Astrocyte (in vitro differentiated cells and primary cell): Measurements from ENCODE around the gene INPP5A. TPM values are rescaled to one million over a fixed set of nuclear protein-coding genes. Genes with fewer than 3 reads are reported as not detected.

Experiments used
- DNase-seq: peaks from one replicate; pipeline ENCODE4 v3.0.0-alpha.2; 2010; ENCODE audit warnings: low read depth
- FAIRE-seq: peaks from 2 replicates; lab custom pipeline; 2011; peaks lifted over from hg19 to GRCh38; lab: Jason Lieb, UNC
- H2AFZ ChIP-seq: 2 replicates; pipeline ENCODE4 v1.6.0; 2012; ENCODE audit warnings: low read depth, low read length, inconsistent platforms
- H3K27ac ChIP-seq: 2 replicates; pipeline ENCODE4 v1.5.1; 2011; ENCODE audit warnings: low read depth, low read length, inconsistent platforms
- H3K27me3 ChIP-seq: 2 replicates; pipeline ENCODE4 v1.6.0; 2011; ENCODE audit warnings: low read length, inconsistent platforms; ENCODE audit not compliant: insufficient read depth
- H3K36me3 ChIP-seq: 2 replicates; pipeline ENCODE4 v1.5.1; 2011; ENCODE audit warnings: low read length, inconsistent platforms; ENCODE audit not compliant: insufficient read depth
- H3K4me1 ChIP-seq: 2 replicates; pipeline ENCODE4 v1.5.1; 2011; ENCODE audit warnings: low read length, inconsistent platforms; ENCODE audit not compliant: insufficient read depth
- H3K4me2 ChIP-seq: 2 replicates; pipeline ENCODE4 v1.6.0; 2012; ENCODE audit warnings: low read length, inconsistent platforms
- H3K4me3 ChIP-seq: 2 replicates; pipeline ENCODE4 v1.5.1; 2011; ENCODE audit warnings: low read depth, mild to moderate bottlenecking, low read length, inconsistent platforms; ENCODE audit not compliant: insufficient read depth
- H3K79me2 ChIP-seq: 2 replicates; pipeline ENCODE4 v1.6.0; 2012; ENCODE audit warnings: mild to moderate bottlenecking, low read length, inconsistent platforms; ENCODE audit not compliant: insufficient read depth
- H3K9ac ChIP-seq: 2 replicates; pipeline ENCODE4 v1.6.0; 2012; ENCODE audit warnings: mild to moderate bottlenecking, low read length, inconsistent platforms
- H3K9me3 ChIP-seq: 2 replicates; pipeline ENCODE4 v1.5.1; 2012; ENCODE audit warnings: low read depth, mild to moderate bottlenecking, low read length, inconsistent platforms; ENCODE audit not compliant: insufficient read depth
- H4K20me1 ChIP-seq: 2 replicates; pipeline ENCODE4 v1.6.0; 2012; ENCODE audit warnings: low read length, inconsistent platforms; ENCODE audit not compliant: insufficient read depth
- H3K27ac Mint-ChIP-seq: one replicate; pipeline ENCODE4 v1.8.0; 2021; ENCODE audit warnings: mild to moderate bottlenecking, mixed read lengths; ENCODE audit not compliant: unreplicated experiment
- H3K27me3 Mint-ChIP-seq: one replicate; pipeline ENCODE4 v1.8.0; 2021; ENCODE audit warnings: low read depth, mixed read lengths; ENCODE audit not compliant: unreplicated experiment
- H3K36me3 Mint-ChIP-seq: one replicate; pipeline ENCODE4 v1.8.0; 2021; ENCODE audit warnings: low read depth, mixed read lengths; ENCODE audit not compliant: unreplicated experiment
- H3K4me1 Mint-ChIP-seq: one replicate; pipeline ENCODE4 v1.8.0; 2021; ENCODE audit warnings: low read depth, mixed read lengths; ENCODE audit not compliant: unreplicated experiment
- H3K4me3 Mint-ChIP-seq: one replicate; pipeline ENCODE4 v1.8.0; 2021; ENCODE audit warnings: mild to moderate bottlenecking, moderate library complexity, mixed read lengths; ENCODE audit not compliant: unreplicated experiment
- H3K9me3 Mint-ChIP-seq: one replicate; pipeline ENCODE4 v1.8.0; 2021; ENCODE audit warnings: mild to moderate bottlenecking, mixed read lengths; ENCODE audit not compliant: unreplicated experiment
- EZH2 ChIP-seq: IDR thresholded peaks from 2 replicates; pipeline ENCODE4 v1.6.1; 2012; ENCODE audit warnings: mild to moderate bottlenecking, low read length, inconsistent platforms; ENCODE audit not compliant: insufficient read depth
- total RNA-seq: library from RNA; stranded (reverse); gene quantifications from 2 replicates; pipeline ENCODE4 v1.2.1, GENCODE V29; 2021
- TF ChIP-seq, protein P1 (sequence below): IDR thresholded peaks from 2 replicates; pipeline ENCODE4 v1.5.1; 2011; ENCODE audit warnings: low read depth, mild to moderate bottlenecking, inconsistent platforms, low read length, moderate library complexity; ENCODE audit not compliant: insufficient read depth

INPP5A gene
- total RNA-seq, 1 donor from 2014 or later, result 39.1 TPM

DNA sequence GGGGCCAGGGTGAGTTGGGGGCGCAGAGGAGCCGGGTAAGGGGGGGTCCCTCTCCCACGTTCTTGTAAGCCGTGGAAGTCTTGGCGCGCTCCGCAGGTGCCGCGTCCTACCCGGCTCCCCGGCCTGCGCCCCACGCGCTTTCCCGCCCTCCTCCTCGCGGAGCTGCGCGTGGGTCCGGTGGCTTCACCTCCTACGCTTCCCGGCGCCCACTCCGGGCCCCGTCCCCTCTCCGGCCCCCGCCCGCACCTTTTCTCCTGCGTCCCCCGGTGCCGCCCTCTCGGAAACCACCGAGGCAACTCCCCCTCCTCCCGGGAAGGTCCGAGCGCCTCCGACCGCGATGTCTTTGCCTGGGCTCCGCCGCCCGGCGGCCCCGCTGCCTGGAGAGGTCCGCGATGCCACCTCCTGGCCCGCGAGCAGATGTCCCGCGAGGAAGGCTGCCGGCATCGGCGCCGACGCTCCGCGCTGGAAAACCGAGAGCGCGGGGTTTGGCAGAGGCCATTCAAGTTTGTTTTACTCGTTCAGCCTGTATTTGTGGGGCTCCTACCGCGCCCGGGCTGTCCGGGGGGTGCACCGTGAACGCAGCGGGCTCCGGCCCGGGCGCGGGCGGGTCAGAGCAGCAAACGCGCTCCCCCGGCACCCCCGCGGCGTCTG lies 250.7 kb downstream of the INPP5A start:
- DNase-seq, result no peak
- no peaks in the 10 kb centered on the region for H3K9me3 ChIP-seq
- no peak for FAIRE-seq
- peaks cover 38% of the 10 kb centered on the region for H3K27me3 ChIP-seq
- Mint-ChIP-seq H3K27ac (no peak overlapping the region), H3K9me3 (peaks cover 6% of the 10 kb centered on the region), H3K4me3 (no peak overlapping the region), H3K36me3 (peaks cover 4% of the 10 kb centered on the region), H3K4me1 (no peaks in the 10 kb centered on the region), H3K27me3 (peaks cover 26% of the 10 kb centered on the region)
- H3K27ac ChIP-seq, result no peak overlapping the region
- no peak overlapping the region for H3K9ac ChIP-seq
- no peaks in the 10 kb centered on the region for H3K36me3 ChIP-seq
- peaks cover 13% of the 10 kb centered on the region for H4K20me1 ChIP-seq
- H3K4me1 ChIP-seq, result peaks cover 5% of the 10 kb centered on the region
- no peak overlapping the region for H2AFZ ChIP-seq
- no peak overlapping the region for H3K4me3 ChIP-seq
- TF ChIP-seq, protein P1, sequence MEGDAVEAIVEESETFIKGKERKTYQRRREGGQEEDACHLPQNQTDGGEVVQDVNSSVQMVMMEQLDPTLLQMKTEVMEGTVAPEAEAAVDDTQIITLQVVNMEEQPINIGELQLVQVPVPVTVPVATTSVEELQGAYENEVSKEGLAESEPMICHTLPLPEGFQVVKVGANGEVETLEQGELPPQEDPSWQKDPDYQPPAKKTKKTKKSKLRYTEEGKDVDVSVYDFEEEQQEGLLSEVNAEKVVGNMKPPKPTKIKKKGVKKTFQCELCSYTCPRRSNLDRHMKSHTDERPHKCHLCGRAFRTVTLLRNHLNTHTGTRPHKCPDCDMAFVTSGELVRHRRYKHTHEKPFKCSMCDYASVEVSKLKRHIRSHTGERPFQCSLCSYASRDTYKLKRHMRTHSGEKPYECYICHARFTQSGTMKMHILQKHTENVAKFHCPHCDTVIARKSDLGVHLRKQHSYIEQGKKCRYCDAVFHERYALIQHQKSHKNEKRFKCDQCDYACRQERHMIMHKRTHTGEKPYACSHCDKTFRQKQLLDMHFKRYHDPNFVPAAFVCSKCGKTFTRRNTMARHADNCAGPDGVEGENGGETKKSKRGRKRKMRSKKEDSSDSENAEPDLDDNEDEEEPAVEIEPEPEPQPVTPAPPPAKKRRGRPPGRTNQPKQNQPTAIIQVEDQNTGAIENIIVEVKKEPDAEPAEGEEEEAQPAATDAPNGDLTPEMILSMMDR, result no peak
- TF ChIP-seq EZH2, result peak; percentile 96
- H3K4me2 ChIP-seq, result peak overlapping the region; percentile 26
- no peaks in the 10 kb centered on the region for H3K79me2 ChIP-seq

DNA sequence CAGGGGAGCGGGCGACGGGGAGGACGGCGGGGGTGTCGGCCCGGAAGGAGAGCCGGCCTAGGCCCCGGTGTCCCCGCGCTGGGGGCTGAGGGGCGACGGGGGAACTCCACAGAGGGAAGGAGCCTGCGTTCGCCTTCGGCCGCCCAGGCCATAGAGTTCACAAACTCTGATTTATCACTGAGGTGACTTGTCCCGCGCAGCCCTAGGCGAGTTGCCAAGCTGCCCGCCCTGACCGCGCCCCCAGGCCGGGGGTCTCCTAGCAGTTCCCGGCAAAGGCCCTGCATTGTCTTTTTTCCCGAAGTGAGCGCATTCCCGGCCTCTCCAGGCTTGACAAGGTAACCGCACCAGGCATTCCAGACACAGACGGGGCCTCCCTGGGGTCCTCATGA lies 251.2 kb downstream of the INPP5A start:
- DNase-seq (no peak), FAIRE-seq (no peak)
- Histone ChIP-seq H3K4me3 (no peak overlapping the region), H3K9me3 (no peaks in the 10 kb centered on the region), H3K4me1 (peaks cover 5% of the 10 kb centered on the region), H3K27ac (no peak overlapping the region), H3K79me2 (no peaks in the 10 kb centered on the region), H3K4me2 (no peak overlapping the region), H3K27me3 (peaks cover 33% of the 10 kb centered on the region), H3K36me3 (no peaks in the 10 kb centered on the region), H3K9ac (no peak overlapping the region), H2AFZ (no peak overlapping the region), H4K20me1 (peaks cover 8% of the 10 kb centered on the region)
- Mint-ChIP-seq H3K4me3 (no peak overlapping the region), H3K36me3 (no peaks in the 10 kb centered on the region), H3K9me3 (peaks cover 2% of the 10 kb centered on the region), H3K4me1 (no peaks in the 10 kb centered on the region), H3K27ac (no peak overlapping the region), H3K27me3 (peaks cover 21% of the 10 kb centered on the region)
- TF ChIP-seq EZH2, result peak; percentile 54
- TF ChIP-seq, protein P1, result no peak

DNA sequence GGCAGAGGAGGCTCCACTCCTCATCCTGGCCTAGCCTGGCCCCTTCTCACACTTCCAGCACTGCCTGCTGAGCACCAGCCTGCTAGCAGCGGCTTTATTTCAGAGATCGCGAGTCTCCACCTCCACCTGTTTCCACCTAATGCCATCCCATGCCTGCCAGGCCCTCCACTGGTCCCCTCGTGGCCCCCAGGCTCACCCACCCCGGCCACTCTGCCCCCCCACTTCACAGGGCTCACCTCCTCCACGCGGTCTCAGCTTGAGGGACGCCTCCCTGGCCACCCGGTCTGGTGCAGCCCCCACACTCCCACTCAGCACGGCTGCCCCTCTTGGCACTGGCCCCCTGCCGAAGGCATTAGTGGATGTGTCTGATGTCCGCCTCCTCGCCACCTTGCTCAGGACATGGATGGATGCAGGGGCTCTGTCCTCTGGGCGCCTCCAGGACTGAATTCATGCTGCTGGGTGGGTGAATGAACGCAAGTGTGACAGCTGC lies 252.1 kb downstream of the INPP5A start:
- Mint-ChIP-seq H3K36me3 (no peaks in the 10 kb centered on the region), H3K9me3 (no peaks in the 10 kb centered on the region), H3K4me1 (no peaks in the 10 kb centered on the region), H3K4me3 (no peak overlapping the region), H3K27me3 (peaks cover 18% of the 10 kb centered on the region), H3K27ac (no peak overlapping the region)
- H3K36me3 ChIP-seq, result no peaks in the 10 kb centered on the region
- H2AFZ ChIP-seq, result no peak overlapping the region
- H3K4me3 ChIP-seq, result no peak overlapping the region
- H3K4me1 ChIP-seq, result peaks cover 3% of the 10 kb centered on the region
- H3K27ac ChIP-seq, result no peak overlapping the region
- FAIRE-seq (no peak), DNase-seq (no peak)
- peaks cover 24% of the 10 kb centered on the region for H3K27me3 ChIP-seq
- peaks cover 3% of the 10 kb centered on the region for H4K20me1 ChIP-seq
- H3K9ac ChIP-seq, result no peak overlapping the region
- H3K4me2 ChIP-seq, result no peak overlapping the region
- TF ChIP-seq, protein P1, result no peak
- no peaks in the 10 kb centered on the region for H3K9me3 ChIP-seq
- no peaks in the 10 kb centered on the region for H3K79me2 ChIP-seq
